ENCODE results near the gene RANBP1. TPM values are rescaled to one million over a fixed set of nuclear protein-coding genes. Genes with fewer than 3 reads are reported as not detected.

RANBP1 gene
- total RNA-seq, 1 experiment from 2014 or later, result 522 TPM

DNA sequence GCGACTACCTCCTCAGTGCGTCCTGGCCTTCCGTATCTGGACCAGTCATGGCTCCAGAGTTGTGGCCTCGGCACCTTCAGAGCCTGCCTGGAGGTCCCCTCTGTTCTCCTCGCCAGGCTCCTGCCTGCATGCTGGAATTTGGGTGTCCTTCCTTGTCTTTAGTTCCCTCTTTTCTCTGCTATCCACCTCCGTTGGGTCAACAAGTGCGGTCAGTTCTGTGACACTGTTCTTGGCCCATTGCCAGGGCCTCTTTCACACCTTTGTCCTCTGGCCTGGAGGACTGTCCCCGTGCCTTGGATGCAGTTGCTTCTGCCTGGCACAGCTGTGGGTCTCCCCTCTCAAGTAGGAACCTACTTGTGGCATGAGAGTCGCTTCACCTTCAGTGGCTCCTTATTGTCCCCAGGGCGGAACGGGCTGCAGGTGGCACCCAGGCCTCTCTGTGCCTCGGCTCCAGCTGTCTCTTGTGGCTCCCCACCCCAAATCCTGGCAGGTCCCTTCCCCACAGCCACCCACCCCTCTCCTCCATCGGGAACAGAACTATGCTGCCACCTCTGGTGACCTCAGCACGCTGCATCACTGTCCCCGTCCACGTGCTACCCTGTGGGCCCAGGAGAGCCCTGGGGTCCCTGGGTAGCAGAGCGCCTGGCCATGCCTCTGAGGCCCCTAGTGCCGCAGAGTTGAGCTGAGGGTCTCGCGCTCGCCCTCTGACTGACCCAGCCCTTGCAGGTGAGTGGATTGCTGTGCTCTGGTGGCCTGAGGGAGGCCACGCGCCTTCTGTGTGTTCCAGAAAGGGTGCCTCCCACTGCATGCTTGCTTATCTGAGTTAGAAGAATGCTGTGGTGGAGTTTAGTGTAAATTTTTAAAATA is 31.1 kb upstream of the RANBP1 start:
- peak; percentile 83 for DNase-seq
- peaks cover 35% of the 10 kb centered on the region for H3K79me2 ChIP-seq (ENCODE audit: insufficient read depth, low read length)
- H2BK15ac ChIP-seq (ENCODE audit: low read depth, low read length), result no peak overlapping the region
- H4K8ac ChIP-seq (replicated peaks; ENCODE audit: insufficient read length, low read depth, low read length), result no peak overlapping the region
- H3K9ac ChIP-seq (ENCODE audit: extremely low read depth, insufficient read length, low read length), result no peak overlapping the region
- H3K27ac Mint-ChIP-seq, result peak overlapping the region; percentile 34 to 86 (median 67); a peak in 5 of 7 replicates
- H3K23me2 ChIP-seq (ENCODE audit: insufficient read length, low read depth, low read length, poor library complexity, severe bottlenecking), result peaks cover 8% of the 10 kb centered on the region
- no peak overlapping the region for H2AK5ac ChIP-seq (ENCODE audit: insufficient read length, low read length)
- H3K4me3 Mint-ChIP-seq, result peak overlapping the region in 1 of 2 experiments; percentile 2; a peak in 3 of 5 replicates
- TF ChIP-seq, protein P1, sequence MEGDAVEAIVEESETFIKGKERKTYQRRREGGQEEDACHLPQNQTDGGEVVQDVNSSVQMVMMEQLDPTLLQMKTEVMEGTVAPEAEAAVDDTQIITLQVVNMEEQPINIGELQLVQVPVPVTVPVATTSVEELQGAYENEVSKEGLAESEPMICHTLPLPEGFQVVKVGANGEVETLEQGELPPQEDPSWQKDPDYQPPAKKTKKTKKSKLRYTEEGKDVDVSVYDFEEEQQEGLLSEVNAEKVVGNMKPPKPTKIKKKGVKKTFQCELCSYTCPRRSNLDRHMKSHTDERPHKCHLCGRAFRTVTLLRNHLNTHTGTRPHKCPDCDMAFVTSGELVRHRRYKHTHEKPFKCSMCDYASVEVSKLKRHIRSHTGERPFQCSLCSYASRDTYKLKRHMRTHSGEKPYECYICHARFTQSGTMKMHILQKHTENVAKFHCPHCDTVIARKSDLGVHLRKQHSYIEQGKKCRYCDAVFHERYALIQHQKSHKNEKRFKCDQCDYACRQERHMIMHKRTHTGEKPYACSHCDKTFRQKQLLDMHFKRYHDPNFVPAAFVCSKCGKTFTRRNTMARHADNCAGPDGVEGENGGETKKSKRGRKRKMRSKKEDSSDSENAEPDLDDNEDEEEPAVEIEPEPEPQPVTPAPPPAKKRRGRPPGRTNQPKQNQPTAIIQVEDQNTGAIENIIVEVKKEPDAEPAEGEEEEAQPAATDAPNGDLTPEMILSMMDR (conservative IDR thresholded peaks at IDR 0.05), result peak; percentile 67
- H3K27ac ChIP-seq (ENCODE audit: insufficient read length, low read depth, low read length), result no peak overlapping the region
- no peak overlapping the region for H3T11ph ChIP-seq (ENCODE audit: low read length)
- no peak overlapping the region for H2AFZ ChIP-seq (ENCODE audit: low read length)
- H3K4me1 Mint-ChIP-seq, result peaks cover 37 to 46% of the 10 kb centered on the region in 2 experiments
- no peaks in the 10 kb centered on the region for H3K9me3 ChIP-seq (ENCODE audit: control insufficient read depth, low read depth, low read length)
- no peaks in the 10 kb centered on the region for H3K27me3 ChIP-seq (ENCODE audit: insufficient read depth, low read length)
- peaks cover 6% of the 10 kb centered on the region for H4K20me1 ChIP-seq (ENCODE audit: control insufficient read depth, insufficient read depth, insufficient read length)
- no peak overlapping the region for H4K91ac ChIP-seq (ENCODE audit: insufficient read length, low read depth, low read length)
- no peaks in the 10 kb centered on the region for H3K27me3 Mint-ChIP-seq (ENCODE audit: low read depth)
- no peak overlapping the region for H2BK120ac ChIP-seq (ENCODE audit: low read depth, low read length, poor library complexity, severe bottlenecking)
- no peak overlapping the region for H3K4ac ChIP-seq (ENCODE audit: low read depth, low read length)
- H3K14ac ChIP-seq (ENCODE audit: insufficient read depth, low read length), result no peak overlapping the region
- H3K79me1 ChIP-seq (ENCODE audit: insufficient read depth, low read depth, low read length, poor library complexity, severe bottlenecking), result peaks cover 22% of the 10 kb centered on the region
- H2BK20ac ChIP-seq (ENCODE audit: low read depth, low read length, poor library complexity, severe bottlenecking), result no peak overlapping the region
- H3K9me3 Mint-ChIP-seq, result no peaks in the 10 kb centered on the region
- no CpG with 5 or more reads among the region's 23 CpGs for WGBS (ENCODE audit: extremely low coverage, insufficient read length, low lambda C conversion rate)
- no peak overlapping the region for H2BK5ac ChIP-seq (ENCODE audit: insufficient read length, low read length)
- no peak overlapping the region for H3K4me2 ChIP-seq (ENCODE audit: insufficient read depth, insufficient read length, low read length)
- H3K18ac ChIP-seq (ENCODE audit: insufficient read length, low read depth, low read length), result no peak overlapping the region
- peaks cover 2% of the 10 kb centered on the region; the same call in 1 of the 2 replicates for H3K4me1 ChIP-seq (ENCODE audit: insufficient read depth, low read length)
- H2BK12ac ChIP-seq (ENCODE audit: insufficient read length, low read depth, low read length), result no peak overlapping the region
- H4K5ac ChIP-seq (ENCODE audit: insufficient read length, low read depth, low read length), result no peak overlapping the region
- H3K36me3 Mint-ChIP-seq (ENCODE audit: insufficient read depth in 1 of 3, low read depth in 3 of 3), result peaks cover 40 to 71% (median 59%) of the 10 kb centered on the region in 3 experiments; a peak in 6 of 7 replicates
- no peak overlapping the region for H3K56ac ChIP-seq (ENCODE audit: insufficient read length, low read depth, low read length)
- no peak overlapping the region for H3K23ac ChIP-seq (ENCODE audit: insufficient read length, low read depth, low read length)

Measured in H9 (cell line).